B cell (primary cell): Measurements from ENCODE around the gene C16orf92. TPM values are rescaled to one million over a fixed set of nuclear protein-coding genes. Genes with fewer than 3 reads are reported as not detected.

Experiments used
- ATAC-seq: fragments of 200-7000 bp; cut with Tn5 transposase; one replicate; pipeline ENCODE4 v1.10.0; 2021; ENCODE audit warnings: low read depth, mild to moderate bottlenecking, moderate number of reproducible peaks, moderate library complexity
- CTCF ChIA-PET: fragments of 350-600 bp; sonication (Branson Sonifier 250); formaldehyde crosslinking; loops from one replicate; lab custom pipeline; 2021; ENCODE audit warnings: antibody characterized with exemption, inconsistent platforms; lab: Charles Lee
- POLR2A ChIA-PET: fragments of 350-600 bp; sonication (Branson Sonifier 250); formaldehyde crosslinking; loops from one replicate; lab custom pipeline; 2021; ENCODE audit warnings: antibody characterized with exemption; lab: Charles Lee
- DNase-seq: peaks from one replicate; pipeline ENCODE4 v3.0.0; 2013
- H2AFZ ChIP-seq: 2 replicates; pipeline ENCODE4 v1.6.1; 2012; ENCODE audit warnings: mild to moderate bottlenecking, low read depth, low read length; ENCODE audit not compliant: insufficient read depth, poor library complexity, severe bottlenecking
- H3K27ac ChIP-seq, 2 donors: 1 replicate in 1 of 2; 2 replicates in 1 of 2; pipeline ENCODE4 v1.5.1; 2012 to 2013; ENCODE audit warnings: low read length in 2 of 2, mild to moderate bottlenecking in 2 of 2, moderate library complexity in 1 of 2
- H3K27me3 ChIP-seq, 4 experiments: fragments of 200-600 bp in 1 of 4; sonication (generic) in 1 of 4; replicated peaks in 1 of 4; 1 replicate in 2 of 4; 2 replicates in 2 of 4; pipeline versions ENCODE4 v1.6.1 to v1.7.0; 2013 to 2016; ENCODE audit warnings: low read length in 3 of 4, mild to moderate bottlenecking in 2 of 4, mixed read lengths in 1 of 4, moderate library complexity in 1 of 4; ENCODE audit not compliant: insufficient read depth in 4 of 4, control insufficient read depth in 3 of 4; ENCODE audit errors: control extremely low read depth in 1 of 4
- H3K36me3 ChIP-seq, 2 experiments: replicated peaks in 1 of 2; 1 replicate in 1 of 2; 2 replicates in 1 of 2; pipeline versions ENCODE4 v1.6.1 to v1.7.1; 2013; ENCODE audit warnings: low read length in 1 of 2; ENCODE audit not compliant: insufficient read depth in 2 of 2, control insufficient read depth in 1 of 2; ENCODE audit errors: control extremely low read depth in 1 of 2, extremely low read depth in 1 of 2
- H3K4me1 ChIP-seq, 2 donors: fragments of 200-600 bp in 1 of 2; sonication (generic) in 1 of 2; 1 replicate in 1 of 2; 2 replicates in 1 of 2; pipeline versions ENCODE4 v1.5.1 to v1.6.1; 2013 to 2017; ENCODE audit warnings: low read length in 2 of 2; ENCODE audit not compliant: control insufficient read depth in 2 of 2, insufficient read depth in 2 of 2
- H3K4me2 ChIP-seq: replicated peaks from 2 replicates; pipeline ENCODE3; 2012; ENCODE audit warnings: mild to moderate bottlenecking, low read depth, low read length; ENCODE audit not compliant: poor library complexity, severe bottlenecking
- H3K4me3 ChIP-seq, 5 experiments: fragments of 200-600 bp in 1 of 5; sonication (generic) in 1 of 5; 1 replicate in 3 of 5; 2 replicates in 2 of 5; pipeline versions ENCODE4 v1.5.1 to v1.7.0; 2011 to 2016; ENCODE audit warnings: low read length in 4 of 5, mild to moderate bottlenecking in 4 of 5, low read depth in 2 of 5, control low read depth in 1 of 5, moderate library complexity in 1 of 5; ENCODE audit not compliant: insufficient read depth in 1 of 5; ENCODE audit errors: control extremely low read depth in 1 of 5, extremely low read depth in 1 of 5
- H3K79me2 ChIP-seq: fragments of 200-600 bp; sonication (generic); one replicate; pipeline ENCODE4 v1.6.0; 2016; ENCODE audit warnings: low read length; ENCODE audit not compliant: control insufficient read depth, insufficient read depth
- H3K9ac ChIP-seq: fragments of 200-600 bp; sonication (generic); 2 replicates; pipeline ENCODE4 v1.6.1; 2017; ENCODE audit warnings: mild to moderate bottlenecking, low read length, moderate library complexity
- H3K9me3 ChIP-seq, 3 donors: one replicate each; pipeline versions ENCODE4 v1.6.1 to v1.7.1; 2013; ENCODE audit warnings: low read length in 2 of 3; ENCODE audit not compliant: control insufficient read depth in 2 of 3, insufficient read depth in 1 of 3; ENCODE audit errors: control extremely low read depth in 1 of 3
- H4K20me1 ChIP-seq: 2 replicates; pipeline ENCODE4 v1.6.0; 2012; ENCODE audit warnings: mild to moderate bottlenecking, low read length; ENCODE audit not compliant: insufficient read depth, control insufficient read depth, poor library complexity, severe bottlenecking
- H3K27ac Mint-ChIP-seq: one replicate; pipeline ENCODE4 v1.8.0; 2021; ENCODE audit warnings: mixed read lengths
- H3K27me3 Mint-ChIP-seq: one replicate; pipeline ENCODE4 v1.8.0; 2021; ENCODE audit warnings: mixed read lengths
- H3K4me1 Mint-ChIP-seq: one replicate; pipeline ENCODE4 v1.8.0; 2021; ENCODE audit warnings: mixed read lengths
- H3K4me3 Mint-ChIP-seq: one replicate; pipeline ENCODE4 v1.8.0; 2021; ENCODE audit warnings: mixed read lengths
- H3K9me3 Mint-ChIP-seq: one replicate; pipeline ENCODE4 v1.8.0; 2022; ENCODE audit warnings: mixed read lengths; ENCODE audit not compliant: insufficient read depth
- CTCF ChIP-seq: fragments of 200-600 bp; IDR thresholded peaks from one replicate; pipeline ENCODE4 v1.8.0; 2022; ENCODE audit warnings: antibody characterized with exemption, mild to moderate bottlenecking
- EZH2 ChIP-seq: IDR thresholded peaks from 2 replicates; pipeline ENCODE4 v1.6.1; 2012; ENCODE audit warnings: borderline replicate concordance, low read depth, mild to moderate bottlenecking, moderate library complexity, low read length; ENCODE audit not compliant: insufficient read depth, poor library complexity, severe bottlenecking
- WGBS: methylation state at CpG from one replicate; pipeline ENCODE4 v1.1.5; 2013; ENCODE audit warnings: missing lambda C conversion rate; ENCODE audit not compliant: insufficient coverage; 5-methylcytosine and 5-hydroxymethylcytosine counted together
- intact Hi-C: fragments of 100-400 bp; cut with micrococcal nuclease; formaldehyde crosslinking; loops from one replicate; pipeline ENCODE4 v1.10.0; 2022
- polyA plus RNA-seq: library from polyadenylated mRNA; depleted of rRNA; stranded (reverse); fragments of >200 nt; gene quantifications from 2 replicates; pipeline ENCODE4 v1.2.3, GENCODE V29; 2012
- total RNA-seq, 2 donors: library from RNA; stranded (reverse); fragments of 120-200 nt in 1 of 2; gene quantifications; 1 replicate in 1 of 2; 2 replicates in 1 of 2; pipeline versions ENCODE4 v1.2.3 to v1.2.4, GENCODE V29; 2013 to 2022

C16orf92 gene
- total and polyA plus RNA-seq, 2 donors (not counting 1 experiment from before 2014, with no cell fraction given), result not detected

- Histone ChIP-seq H3K4me3 (no peak overlapping the region), H3K27me3 (no peaks in the 10 kb centered on the region), H4K20me1 (peaks cover 16% of the 10 kb centered on the region), H3K36me3 (peaks cover 2 to 60% of the 10 kb centered on the region in 2 experiments), H3K4me2 (no peak overlapping the region), H3K27ac (no peak overlapping the region), H3K9ac (no peak overlapping the region), H3K4me1 (peaks cover 24 to 29% of the 10 kb centered on the region in 2 donors), H3K9me3 (no peaks in the 10 kb centered on the region), H3K79me2 (peaks cover 40% of the 10 kb centered on the region), H2AFZ (no peak overlapping the region)
- Mint-ChIP-seq H3K27ac (no peak overlapping the region), H3K4me1 (peaks cover 27% of the 10 kb centered on the region), H3K4me3 (no peak overlapping the region), H3K27me3 (no peaks in the 10 kb centered on the region), H3K9me3 (no peaks in the 10 kb centered on the region)
- POLR2A ChIA-PET, result interaction anchor here (0.6 kb wide), 1 partner anchor 318 kb away, joined by 4 read pairs; no protein-coding TSS in a partner anchor
- CTCF ChIA-PET, result interaction anchor here (0.5 kb wide), 1 partner anchor 655 kb away, joined by 3 read pairs; no protein-coding TSS in a partner anchor
- intact Hi-C loops, result no loop called here
- TF ChIP-seq EZH2 (no peak), CTCF (no peak)
- ATAC-seq (no peak), DNase-seq (no peak)
- WGBS, result 100% methylated on average over 2 of the region's 9 CpGs
Measured at GRCh38 chr16:29978564-29979270, 44.3 kb upstream of the C16orf92 start.

GRCh38 chr16:29982560-29983419 lies 40.2 kb upstream of the C16orf92 start:
- Histone ChIP-seq H3K9ac (no peak overlapping the region), H3K27ac (no peak overlapping the region), H3K36me3 (peaks cover 2 to 92% of the 10 kb centered on the region in 2 experiments), H2AFZ (no peak overlapping the region), H4K20me1 (peaks cover 3% of the 10 kb centered on the region), H3K27me3 (no peaks in the 10 kb centered on the region), H3K4me1 (no peaks in the 10 kb centered on the region), H3K79me2 (peaks cover under 1% of the 10 kb centered on the region), H3K4me2 (no peak overlapping the region), H3K4me3 (no peak overlapping the region), H3K9me3 (no peaks in the 10 kb centered on the region)
- H3K4me1 Mint-ChIP-seq, result no peaks in the 10 kb centered on the region
- ATAC-seq (no peak), DNase-seq (no peak)
- TF ChIP-seq EZH2, result no peak
- TF ChIP-seq CTCF, result no peak
- ChIA-PET POLR2A (no interaction called here), CTCF (no interaction called here)
- WGBS, result 95% methylated on average over 21 of the region's 24 CpGs
- H3K4me3 Mint-ChIP-seq, result no peak overlapping the region
- intact Hi-C loops, result no loop called here
- no peaks in the 10 kb centered on the region for H3K27me3 Mint-ChIP-seq
- no peaks in the 10 kb centered on the region for H3K9me3 Mint-ChIP-seq
- H3K27ac Mint-ChIP-seq, result no peak overlapping the region
